GM18907 (cell line): ENCODE data around the gene HUNK.

Experiments
- ATAC-seq: cut with Tn5 transposase; IDR thresholded peaks from one replicate; pipeline ENCODE4 v1.9.1; 2021; ENCODE audit warnings: mild to moderate bottlenecking, moderate library complexity; ENCODE audit not compliant: unreplicated experiment

Gene HUNK

DNA sequence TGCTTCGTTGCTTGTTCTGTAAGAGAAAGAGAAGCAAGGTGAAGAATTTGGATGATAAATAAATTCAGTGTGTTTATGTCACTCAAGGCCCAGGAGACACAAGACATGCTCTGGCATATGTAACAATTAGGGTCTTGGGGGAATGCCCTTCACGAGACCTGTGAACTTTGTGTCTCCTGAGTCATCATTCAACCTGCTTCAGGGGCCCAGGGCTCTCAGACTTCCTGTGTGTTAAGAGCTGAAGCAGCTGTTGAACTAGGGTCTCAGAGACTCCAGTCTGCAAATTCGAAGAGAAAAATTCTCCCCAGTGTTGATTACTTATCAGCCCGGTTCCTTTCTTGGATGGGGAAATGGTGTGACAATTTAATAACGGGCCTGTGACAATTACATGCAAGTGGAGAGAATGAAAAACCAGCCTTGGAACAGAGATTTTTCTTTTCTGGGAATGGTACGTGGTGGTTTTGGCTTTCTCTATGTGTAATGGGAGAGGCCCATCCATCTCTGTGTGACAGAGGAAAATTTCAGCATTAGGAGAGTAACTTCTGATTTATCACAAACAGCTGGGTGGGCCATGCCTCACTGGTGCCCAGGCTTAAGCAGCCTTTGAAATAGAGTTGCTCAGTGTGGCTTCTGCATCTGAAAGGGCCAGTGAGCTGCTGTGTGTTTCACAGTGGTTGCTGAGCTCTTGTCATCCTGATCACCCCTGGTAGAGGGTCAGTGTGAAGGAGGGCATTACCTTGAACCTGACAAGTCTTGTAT, 22.4 kb downstream of the HUNK start:
- ATAC-seq = no peak

DNA sequence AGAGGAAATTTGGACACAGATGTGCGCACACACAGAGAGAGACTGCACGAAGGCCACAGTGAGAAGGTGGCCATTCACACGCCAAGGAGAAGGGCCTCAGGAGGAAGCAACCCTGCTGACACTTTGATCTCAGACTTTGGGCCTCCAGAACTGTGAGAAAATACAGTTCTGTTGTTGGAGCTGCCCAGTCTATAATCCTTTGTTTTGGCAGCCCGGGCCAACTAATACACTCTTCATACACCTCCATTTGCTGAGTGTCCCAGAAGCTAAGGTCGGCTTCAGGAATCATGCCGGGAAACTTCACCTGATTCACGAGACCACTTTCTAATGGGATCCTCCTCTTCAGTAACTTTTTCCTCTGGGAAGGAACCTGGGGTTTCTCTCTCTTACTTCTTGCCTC, 23.2 kb downstream of the HUNK start:
- no peak for ATAC-seq

GRCh38 chr21:31897311-31897710, 24.5 kb downstream of the HUNK start:
- ATAC-seq = no peak

DNA sequence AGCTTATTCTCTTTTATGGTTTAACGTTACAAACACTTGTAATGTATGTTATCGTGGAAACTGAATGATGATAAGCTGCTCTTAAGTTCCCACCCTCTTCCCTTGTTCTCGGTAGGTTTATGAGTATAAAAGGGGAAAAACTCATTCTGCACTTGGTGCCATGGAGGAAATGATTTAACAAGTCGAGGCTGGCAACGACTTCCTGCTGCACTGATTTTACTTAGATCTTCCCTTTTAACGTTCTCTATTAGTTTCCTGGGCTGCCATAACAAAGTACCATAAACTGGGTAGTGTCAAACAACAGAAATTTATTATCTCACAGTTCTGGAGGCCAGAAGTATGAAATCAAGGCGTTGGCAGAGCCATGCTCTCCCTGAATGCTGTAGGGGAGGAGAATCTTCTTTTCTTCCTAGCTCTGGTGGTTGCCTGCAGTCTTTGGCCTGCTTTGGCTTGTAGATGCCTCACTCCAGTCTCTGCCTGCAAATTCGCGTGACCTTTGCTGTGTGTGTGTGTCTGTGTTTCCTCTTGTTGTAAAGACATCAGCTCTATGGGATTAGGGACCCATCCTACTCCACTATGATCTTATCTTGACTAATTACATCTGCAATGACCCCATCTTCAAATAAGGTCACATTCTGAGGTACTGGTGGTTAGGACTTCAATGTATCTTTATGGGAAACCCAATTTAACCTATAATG, 26.3 kb downstream of the HUNK start:
- no peak for ATAC-seq

DNA sequence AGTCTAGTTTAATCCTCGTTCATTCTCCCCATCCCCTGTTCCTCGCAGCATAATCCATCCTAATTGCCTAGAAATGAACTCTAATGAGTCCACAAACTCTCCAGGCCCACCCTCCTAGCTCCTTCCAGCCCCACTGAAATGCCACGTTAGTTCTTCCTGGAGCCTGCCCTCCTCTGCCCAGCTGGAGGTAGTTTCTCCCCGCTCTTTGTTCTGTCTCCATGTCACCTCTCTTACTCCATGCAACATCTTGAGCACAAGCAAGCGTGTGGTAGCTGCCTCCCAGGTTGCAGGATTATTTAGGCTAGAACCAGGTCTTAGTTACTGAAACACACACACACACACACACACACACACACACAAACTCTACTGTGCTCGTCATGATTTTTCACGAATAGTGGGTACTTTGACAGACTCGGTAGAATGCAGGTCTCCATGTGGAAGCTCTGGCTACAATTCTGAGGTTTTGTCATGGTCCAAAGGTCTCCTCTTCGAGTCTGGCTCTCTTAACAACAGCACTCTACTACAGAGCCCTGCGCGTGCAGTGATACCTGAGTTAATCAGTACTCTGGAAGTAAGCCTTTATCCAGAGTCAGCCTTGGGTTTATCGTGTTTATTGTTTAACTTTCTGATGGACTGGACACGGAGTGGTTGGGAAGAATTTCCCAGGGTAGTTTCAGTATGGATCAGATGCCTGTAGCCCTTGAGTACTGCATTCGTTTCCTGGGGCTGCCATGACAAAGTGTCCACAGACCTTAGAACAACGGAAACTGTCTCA, 27.5 kb downstream of the HUNK start:
- ATAC-seq = no peak

- ATAC-seq = no peak
Observed at GRCh38 chr21:31901315-31901714, 28.5 kb downstream of the HUNK start.

DNA sequence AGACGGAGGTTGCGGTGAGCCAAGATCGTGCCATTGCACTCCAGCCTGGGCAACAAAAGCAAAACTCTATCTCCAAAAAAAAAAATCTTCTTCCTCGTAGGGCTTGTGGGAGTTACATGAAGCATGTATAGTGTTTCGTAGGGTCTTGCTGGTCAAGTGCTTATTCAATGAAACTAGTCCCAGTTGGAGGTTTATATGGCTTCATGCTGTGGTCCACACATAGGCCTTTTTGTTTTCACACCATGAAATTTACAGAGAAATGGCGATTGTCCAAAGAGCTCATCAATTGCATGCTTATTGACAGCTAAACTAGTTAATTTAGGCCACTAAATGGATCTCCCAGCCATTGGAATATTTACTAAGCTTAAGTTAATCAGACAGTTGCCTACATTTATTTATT, 29.6 kb downstream of the HUNK start:
- ATAC-seq = no peak

DNA sequence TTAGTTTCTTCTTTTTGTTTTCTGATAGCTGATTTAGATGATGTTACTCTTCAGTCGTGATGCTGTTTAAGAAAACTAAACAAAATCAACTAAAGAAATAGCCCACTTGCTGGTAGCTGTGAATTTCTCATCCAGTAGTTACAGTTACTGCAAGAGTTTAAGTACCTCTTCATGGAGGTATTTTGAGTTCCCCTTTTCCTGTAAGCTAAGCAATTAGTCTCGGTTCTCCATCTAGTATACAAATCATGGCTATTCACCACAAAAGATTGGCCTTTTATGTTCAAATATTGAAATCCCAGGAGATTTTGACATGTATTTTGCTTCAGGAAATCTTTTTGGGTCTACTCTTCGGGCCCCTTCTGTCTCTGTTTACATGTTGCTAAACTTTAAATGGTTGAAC, 31.1 kb downstream of the HUNK start:
- no peak for ATAC-seq

- ATAC-seq = no peak
Observed at GRCh38 chr21:31905503-31906451, 33.0 kb downstream of the HUNK start.

DNA sequence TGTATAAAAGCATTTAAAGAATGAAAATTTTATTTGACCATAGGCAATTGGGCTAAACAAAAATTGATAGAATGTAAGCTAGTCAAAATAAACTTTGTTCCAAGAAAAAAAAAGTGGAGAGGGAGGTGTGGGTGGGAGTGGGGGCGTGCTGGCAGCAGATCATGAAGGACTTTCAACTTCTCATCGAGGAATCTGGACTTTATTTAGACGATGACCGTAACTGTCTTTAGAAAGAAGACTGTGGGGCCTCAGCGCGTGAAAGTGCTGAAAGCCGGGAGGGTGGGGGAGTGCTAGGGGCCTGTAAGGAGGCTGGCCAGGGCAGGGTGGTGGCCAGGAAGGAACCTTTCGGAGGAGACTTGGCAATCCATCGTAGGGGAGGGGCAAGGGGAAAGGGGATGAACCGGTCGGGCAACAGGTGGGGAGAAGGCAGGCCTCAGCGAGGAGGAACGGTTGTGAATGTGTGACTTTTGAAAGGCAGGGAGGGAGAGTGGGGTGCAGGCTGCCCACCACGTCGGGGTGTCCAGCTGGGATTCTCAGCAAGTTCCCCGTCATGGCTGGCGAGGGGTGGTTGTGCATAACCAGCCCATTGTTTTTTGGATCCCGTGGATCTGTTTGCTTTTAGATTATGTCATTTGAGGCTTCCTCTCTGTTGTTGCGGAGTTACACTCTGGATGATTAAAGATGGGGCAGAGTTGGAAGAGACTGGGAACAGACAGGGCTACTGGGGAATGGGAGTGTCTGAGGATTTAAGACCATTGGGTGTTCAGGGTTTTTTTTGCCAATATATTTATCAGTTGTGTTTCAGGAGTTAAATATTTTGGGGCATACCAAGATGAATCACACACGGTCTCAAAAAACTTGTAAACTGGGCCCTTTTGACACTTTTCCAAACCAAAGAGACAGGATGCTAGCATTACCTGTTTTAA, 35.5 kb downstream of the HUNK start:
- no peak for ATAC-seq

DNA sequence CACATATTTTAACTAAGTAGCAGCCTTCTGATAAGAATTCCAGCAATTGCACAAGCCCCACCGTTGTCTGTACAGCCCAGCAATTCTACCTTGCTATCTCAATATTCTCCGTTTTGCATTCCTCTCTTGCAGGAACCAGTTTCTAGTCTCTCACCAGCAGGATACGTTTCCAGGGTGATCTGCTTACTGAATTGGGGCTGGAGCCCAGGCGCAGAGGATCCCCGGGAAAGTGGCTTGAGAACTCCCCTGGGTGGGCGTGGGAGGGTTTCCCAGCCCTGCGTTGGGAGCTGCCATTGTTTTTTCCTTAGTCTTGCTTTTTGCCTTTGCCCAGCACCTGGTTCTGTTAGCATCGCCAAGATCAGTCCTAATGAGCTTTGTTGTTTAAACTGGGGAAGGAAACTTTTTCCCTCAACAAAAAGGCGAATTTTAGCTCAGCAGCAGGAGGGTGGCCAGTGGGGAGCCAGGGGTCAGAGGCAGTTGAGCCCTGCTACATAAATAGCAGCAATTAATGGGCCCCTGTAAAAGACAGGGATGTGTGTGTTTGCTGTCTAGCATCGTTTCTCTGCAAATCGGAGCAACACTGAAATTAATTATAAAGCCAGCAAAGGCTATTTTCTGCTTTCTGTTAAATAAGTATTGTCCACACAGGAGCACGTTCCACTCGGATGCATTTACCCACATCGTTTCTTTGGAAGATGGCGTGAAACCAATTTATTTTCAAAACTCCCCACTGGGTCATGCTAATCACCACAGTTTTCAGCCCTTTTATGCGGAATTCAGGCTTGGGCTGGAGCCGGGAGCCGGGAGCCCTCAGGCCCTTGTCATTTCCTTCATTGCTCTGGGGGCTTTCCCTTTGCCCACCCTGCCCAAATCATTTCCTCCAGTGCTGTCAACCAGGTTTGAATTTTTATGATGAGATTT, 36.6 kb downstream of the HUNK start:
- no peak for ATAC-seq

GRCh38 chr21:31910074-31910470, 37.3 kb downstream of the HUNK start:
- ATAC-seq = no peak

DNA sequence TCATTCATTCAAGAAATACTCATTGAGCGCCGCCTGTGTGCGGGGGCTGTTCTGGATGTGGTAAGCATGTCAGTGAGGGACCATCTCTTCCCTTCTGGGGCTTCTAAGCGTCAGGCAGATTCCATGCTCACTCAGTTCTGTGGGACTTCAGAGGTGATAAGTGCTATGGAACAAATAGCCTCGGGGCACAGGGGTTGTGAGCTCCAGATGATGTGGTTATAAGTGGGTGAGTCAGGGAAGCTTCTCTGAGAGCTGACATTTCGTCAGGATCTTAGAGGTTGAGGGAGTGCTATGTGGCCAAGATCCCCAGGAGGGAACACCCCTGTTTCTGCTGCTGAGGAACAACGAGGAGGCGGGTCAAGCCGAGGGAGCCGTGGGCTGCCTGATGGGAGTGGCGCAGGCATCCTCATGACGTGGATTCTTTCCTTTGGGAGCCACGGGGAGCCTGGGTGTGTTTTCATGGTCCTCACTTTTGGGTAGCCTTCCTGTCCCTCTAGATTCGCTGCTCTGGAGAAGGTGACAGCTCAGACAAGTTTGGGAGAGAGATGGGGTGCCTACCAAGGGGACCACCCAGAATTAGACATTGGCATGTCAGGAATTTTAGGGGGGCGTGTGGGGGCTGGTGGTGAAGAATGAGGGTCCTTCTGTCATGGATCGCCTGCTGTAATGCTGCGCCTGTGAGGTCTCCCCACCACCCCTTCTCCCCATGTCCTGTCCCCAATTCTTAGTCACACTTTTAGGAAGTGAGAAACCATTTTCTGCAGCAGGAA, 38.5 kb downstream of the HUNK start:
- no peak for ATAC-seq

GRCh38 chr21:31912501-31912900, 39.7 kb downstream of the HUNK start:
- no peak for ATAC-seq

- no peak for ATAC-seq
Observed at GRCh38 chr21:31913182-31913608, 40.4 kb downstream of the HUNK start.

GRCh38 chr21:31914472-31914871, 41.7 kb downstream of the HUNK start:
- no peak for ATAC-seq

- ATAC-seq = no peak
Observed at GRCh38 chr21:31915566-31915965, 42.7 kb downstream of the HUNK start.

DNA sequence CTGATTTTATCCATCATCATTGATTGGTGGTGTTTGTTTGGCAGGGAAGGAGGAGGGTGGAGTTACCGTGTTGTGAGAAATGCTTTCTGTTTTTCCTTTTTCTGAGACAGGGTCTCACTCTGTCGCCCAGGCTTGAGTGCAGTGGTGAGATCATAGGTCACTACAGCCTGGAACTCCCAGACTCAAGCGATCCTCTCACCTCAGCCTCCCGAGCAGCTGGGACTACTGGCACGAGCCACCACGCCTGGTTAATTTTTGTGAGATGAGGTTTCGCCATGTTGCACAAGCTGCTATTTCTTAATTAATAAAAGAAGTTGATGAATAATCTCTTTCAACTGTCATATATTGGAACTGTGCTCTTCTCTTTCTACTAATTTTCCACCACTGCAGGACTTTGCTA, 44.3 kb downstream of the HUNK start:
- no peak for ATAC-seq
